ENCODE measurements around the gene FOXK2.
"Not testable (repeated sequence)": the region's sequence is repeated elsewhere in the genome, so short reads cannot be mapped to it uniquely, and the experiment has no call there.

The FOXK2 gene

GRCh38 chr17:82561429-82562035 lies 42.0 kb downstream of the FOXK2 start:
- no peaks in the 10 kb centered on the region for H3K27me3 ChIP-seq (ENCODE audit: control insufficient read depth, insufficient read depth, low read length)
- H3K36me3 ChIP-seq (ENCODE audit: control insufficient read depth, insufficient read depth, low read length): peaks cover 2% of the 10 kb centered on the region
- H3K4me1 ChIP-seq (ENCODE audit: control insufficient read depth, insufficient read depth, low read length): peaks cover 5% of the 10 kb centered on the region
- H3K9ac ChIP-seq (ENCODE audit: low read depth, low read length): peak overlapping the region; percentile 54
- H3K4me3 ChIP-seq (ENCODE audit: low read depth, low read length): no peak overlapping the region
- no peaks in the 10 kb centered on the region for H3K9me3 ChIP-seq (ENCODE audit: control insufficient read depth, insufficient read depth, low read length)

- not testable (repeated sequence) for H3K27me3 ChIP-seq (ENCODE audit: control insufficient read depth, insufficient read depth, low read length); H3K9ac ChIP-seq (ENCODE audit: low read depth, low read length); H3K9me3 ChIP-seq (ENCODE audit: control insufficient read depth, insufficient read depth, low read length); H3K4me1 ChIP-seq (ENCODE audit: control insufficient read depth, insufficient read depth, low read length); H3K4me3 ChIP-seq (ENCODE audit: low read depth, low read length); H3K36me3 ChIP-seq (ENCODE audit: control insufficient read depth, insufficient read depth, low read length)
Observed at GRCh38 chr17:82562718-82563220, 43.2 kb downstream of the FOXK2 start.

GRCh38 chr17:82563318-82563717 lies 43.8 kb downstream of the FOXK2 start:
- Histone ChIP-seq H3K27me3 (ENCODE audit: control insufficient read depth, insufficient read depth, low read length) (no peaks in the 10 kb centered on the region), H3K36me3 (ENCODE audit: control insufficient read depth, insufficient read depth, low read length) (peaks cover 7% of the 10 kb centered on the region), H3K9me3 (ENCODE audit: control insufficient read depth, insufficient read depth, low read length) (no peaks in the 10 kb centered on the region), H3K4me1 (ENCODE audit: control insufficient read depth, insufficient read depth, low read length) (peaks cover 5% of the 10 kb centered on the region), H3K9ac (ENCODE audit: low read depth, low read length) (no peak overlapping the region), H3K4me3 (ENCODE audit: low read depth, low read length) (no peak overlapping the region)

GRCh38 chr17:82563745-82564144 lies 44.2 kb downstream of the FOXK2 start:
- not testable (repeated sequence) for H3K4me3 ChIP-seq (ENCODE audit: low read depth, low read length); H3K27me3 ChIP-seq (ENCODE audit: control insufficient read depth, insufficient read depth, low read length); H3K9ac ChIP-seq (ENCODE audit: low read depth, low read length); H3K4me1 ChIP-seq (ENCODE audit: control insufficient read depth, insufficient read depth, low read length); H3K36me3 ChIP-seq (ENCODE audit: control insufficient read depth, insufficient read depth, low read length); H3K9me3 ChIP-seq (ENCODE audit: control insufficient read depth, insufficient read depth, low read length)

GRCh38 chr17:82564241-82564640 lies 44.7 kb downstream of the FOXK2 start:
- H3K9ac ChIP-seq (ENCODE audit: low read depth, low read length): no peak overlapping the region
- peaks cover 14% of the 10 kb centered on the region for H3K36me3 ChIP-seq (ENCODE audit: control insufficient read depth, insufficient read depth, low read length)
- no peaks in the 10 kb centered on the region for H3K9me3 ChIP-seq (ENCODE audit: control insufficient read depth, insufficient read depth, low read length)
- H3K4me1 ChIP-seq (ENCODE audit: control insufficient read depth, insufficient read depth, low read length): peaks cover 5% of the 10 kb centered on the region
- no peak overlapping the region for H3K4me3 ChIP-seq (ENCODE audit: low read depth, low read length)
- H3K27me3 ChIP-seq (ENCODE audit: control insufficient read depth, insufficient read depth, low read length): no peaks in the 10 kb centered on the region

- Histone ChIP-seq H3K27me3 (ENCODE audit: control insufficient read depth, insufficient read depth, low read length) (no peaks in the 10 kb centered on the region), H3K9ac (ENCODE audit: low read depth, low read length) (no peak overlapping the region), H3K9me3 (ENCODE audit: control insufficient read depth, insufficient read depth, low read length) (no peaks in the 10 kb centered on the region), H3K4me3 (ENCODE audit: low read depth, low read length) (no peak overlapping the region), H3K4me1 (ENCODE audit: control insufficient read depth, insufficient read depth, low read length) (peaks cover 4% of the 10 kb centered on the region), H3K36me3 (ENCODE audit: control insufficient read depth, insufficient read depth, low read length) (peaks cover 20% of the 10 kb centered on the region)
Observed at GRCh38 chr17:82565551-82565950, 46.0 kb downstream of the FOXK2 start.

GRCh38 chr17:82566129-82566960 lies 46.8 kb downstream of the FOXK2 start:
- H3K9me3 ChIP-seq (ENCODE audit: control insufficient read depth, insufficient read depth, low read length): no peaks in the 10 kb centered on the region
- peaks cover 24% of the 10 kb centered on the region for H3K36me3 ChIP-seq (ENCODE audit: control insufficient read depth, insufficient read depth, low read length)
- H3K4me3 ChIP-seq (ENCODE audit: low read depth, low read length): no peak overlapping the region
- H3K9ac ChIP-seq (ENCODE audit: low read depth, low read length): no peak overlapping the region
- no peaks in the 10 kb centered on the region for H3K27me3 ChIP-seq (ENCODE audit: control insufficient read depth, insufficient read depth, low read length)
- peaks cover 4% of the 10 kb centered on the region for H3K4me1 ChIP-seq (ENCODE audit: control insufficient read depth, insufficient read depth, low read length)

GRCh38 chr17:82567286-82567685 lies 47.8 kb downstream of the FOXK2 start:
- Histone ChIP-seq H3K27me3 (ENCODE audit: control insufficient read depth, insufficient read depth, low read length) (no peaks in the 10 kb centered on the region), H3K4me1 (ENCODE audit: control insufficient read depth, insufficient read depth, low read length) (peaks cover 4% of the 10 kb centered on the region), H3K9ac (ENCODE audit: low read depth, low read length) (no peak overlapping the region), H3K4me3 (ENCODE audit: low read depth, low read length) (no peak overlapping the region), H3K9me3 (ENCODE audit: control insufficient read depth, insufficient read depth, low read length) (no peaks in the 10 kb centered on the region), H3K36me3 (ENCODE audit: control insufficient read depth, insufficient read depth, low read length) (peaks cover 33% of the 10 kb centered on the region)

GRCh38 chr17:82568997-82569393 lies 49.5 kb downstream of the FOXK2 start:
- no peaks in the 10 kb centered on the region for H3K9me3 ChIP-seq (ENCODE audit: control insufficient read depth, insufficient read depth, low read length)
- no peak overlapping the region for H3K9ac ChIP-seq (ENCODE audit: low read depth, low read length)
- H3K36me3 ChIP-seq (ENCODE audit: control insufficient read depth, insufficient read depth, low read length): peaks cover 39% of the 10 kb centered on the region
- peaks cover 4% of the 10 kb centered on the region for H3K4me1 ChIP-seq (ENCODE audit: control insufficient read depth, insufficient read depth, low read length)
- no peaks in the 10 kb centered on the region for H3K27me3 ChIP-seq (ENCODE audit: control insufficient read depth, insufficient read depth, low read length)
- H3K4me3 ChIP-seq (ENCODE audit: low read depth, low read length): no peak overlapping the region

- H3K4me1 ChIP-seq (ENCODE audit: control insufficient read depth, insufficient read depth, low read length): peaks cover 4% of the 10 kb centered on the region
- H3K27me3 ChIP-seq (ENCODE audit: control insufficient read depth, insufficient read depth, low read length): no peaks in the 10 kb centered on the region
- H3K36me3 ChIP-seq (ENCODE audit: control insufficient read depth, insufficient read depth, low read length): peaks cover 39% of the 10 kb centered on the region
- no peaks in the 10 kb centered on the region for H3K9me3 ChIP-seq (ENCODE audit: control insufficient read depth, insufficient read depth, low read length)
- no peak overlapping the region for H3K4me3 ChIP-seq (ENCODE audit: low read depth, low read length)
- H3K9ac ChIP-seq (ENCODE audit: low read depth, low read length): no peak overlapping the region
Observed at GRCh38 chr17:82569621-82570020, 50.1 kb downstream of the FOXK2 start.

- peaks cover 4% of the 10 kb centered on the region for H3K4me1 ChIP-seq (ENCODE audit: control insufficient read depth, insufficient read depth, low read length)
- H3K9ac ChIP-seq (ENCODE audit: low read depth, low read length): no peak overlapping the region
- H3K36me3 ChIP-seq (ENCODE audit: control insufficient read depth, insufficient read depth, low read length): peaks cover 39% of the 10 kb centered on the region
- H3K27me3 ChIP-seq (ENCODE audit: control insufficient read depth, insufficient read depth, low read length): no peaks in the 10 kb centered on the region
- no peaks in the 10 kb centered on the region for H3K9me3 ChIP-seq (ENCODE audit: control insufficient read depth, insufficient read depth, low read length)
- H3K4me3 ChIP-seq (ENCODE audit: low read depth, low read length): no peak overlapping the region
Observed at GRCh38 chr17:82570277-82570676, 50.7 kb downstream of the FOXK2 start.

GRCh38 chr17:82571855-82572254 lies 52.3 kb downstream of the FOXK2 start:
- H3K9me3 ChIP-seq (ENCODE audit: control insufficient read depth, insufficient read depth, low read length): no peaks in the 10 kb centered on the region
- H3K27me3 ChIP-seq (ENCODE audit: control insufficient read depth, insufficient read depth, low read length): no peaks in the 10 kb centered on the region
- no peak overlapping the region for H3K4me3 ChIP-seq (ENCODE audit: low read depth, low read length)
- H3K36me3 ChIP-seq (ENCODE audit: control insufficient read depth, insufficient read depth, low read length): peaks cover 43% of the 10 kb centered on the region
- H3K9ac ChIP-seq (ENCODE audit: low read depth, low read length): no peak overlapping the region
- no peaks in the 10 kb centered on the region for H3K4me1 ChIP-seq (ENCODE audit: control insufficient read depth, insufficient read depth, low read length)
